IMR-90 (cell line): Measurements from ENCODE around the gene STX18. TPM values are rescaled to one million over a fixed set of nuclear protein-coding genes. Genes with fewer than 3 reads are reported as not detected.

Experiments
- ATAC-seq: fragments of 200-7000 bp; cut with Tn5 transposase; 2 replicates; pipeline ENCODE4 v1.9.1; 2020; ENCODE audit warnings: low read depth, mild to moderate bottlenecking, moderate library complexity
- BruUV-seq: library from RNA; stranded (reverse); fragments of 400-500 nt; replicated peaks from 2 replicates; lab custom pipeline; 2021; lab: Mats Ljungman, UMichigan
- CTCF ChIA-PET: fragments of 300-600 bp; formaldehyde crosslinking; extraction: SDS; loops from one replicate; lab custom pipeline; 2021; ENCODE audit warnings: antibody characterized with exemption; lab: Yijun Ruan, JAX
- POLR2A ChIA-PET: fragments of 300-600 bp; sonication (Branson Sonifier 250); formaldehyde crosslinking; loops from one replicate; lab custom pipeline; 2022; ENCODE audit warnings: antibody characterized with exemption; ENCODE audit not compliant: unreplicated experiment; lab: Charles Lee
- DNase-seq: peaks from one replicate; pipeline ENCODE4 v3.0.0; 2013
- H2AFZ ChIP-seq: replicated peaks from 2 replicates; pipeline ENCODE3; 2013; ENCODE audit warnings: low read length, mild to moderate bottlenecking; ENCODE audit not compliant: poor library complexity
- H2AK5ac ChIP-seq: 2 replicates; pipeline ENCODE4 v1.6.1; 2013; ENCODE audit warnings: low read depth, low read length, inconsistent platforms
- H2AK9ac ChIP-seq: replicated peaks from 2 replicates; pipeline ENCODE3; 2013; ENCODE audit warnings: mild to moderate bottlenecking, low read depth, low read length, moderate library complexity; ENCODE audit not compliant: poor library complexity
- H2BK120ac ChIP-seq: 2 replicates; pipeline ENCODE4 v1.6.1; 2013; ENCODE audit warnings: low read depth, low read length, inconsistent platforms
- H2BK15ac ChIP-seq: 3 replicates; pipeline ENCODE4 v1.6.1; 2013; ENCODE audit warnings: low read depth, low read length, inconsistent platforms
- H2BK20ac ChIP-seq: 2 replicates; pipeline ENCODE4 v1.6.1; 2013; ENCODE audit warnings: low read depth, mild to moderate bottlenecking, inconsistent platforms, low read length, moderate library complexity
- H2BK5ac ChIP-seq: 2 replicates; pipeline ENCODE4 v1.6.1; 2013; ENCODE audit warnings: mild to moderate bottlenecking, low read depth, low read length, inconsistent platforms; ENCODE audit not compliant: poor library complexity, severe bottlenecking
- H3K14ac ChIP-seq: replicated peaks from 2 replicates; pipeline ENCODE4 v1.6.1; 2013; ENCODE audit warnings: low read depth, low read length, inconsistent platforms
- H3K18ac ChIP-seq: 2 replicates; pipeline ENCODE4 v1.6.1; 2013; ENCODE audit warnings: low read depth, low read length, control low read depth
- H3K23ac ChIP-seq: 2 replicates; pipeline ENCODE4 v1.6.1; 2013; ENCODE audit warnings: low read depth, low read length, inconsistent platforms
- H3K27ac ChIP-seq: 2 replicates; pipeline ENCODE4 v1.5.1; 2013; ENCODE audit warnings: mild to moderate bottlenecking, control low read depth, low read length; ENCODE audit not compliant: insufficient read depth
- H3K27me3 ChIP-seq: 2 replicates; pipeline ENCODE4 v1.6.1; 2013; ENCODE audit warnings: low read length; ENCODE audit not compliant: control insufficient read depth, insufficient read depth
- H3K36me3 ChIP-seq: 2 replicates; pipeline ENCODE4 v1.6.1; 2013; ENCODE audit warnings: low read length, mixed read lengths; ENCODE audit not compliant: control insufficient read depth, insufficient read depth
- H3K4ac ChIP-seq: 2 replicates; pipeline ENCODE4 v1.6.1; 2013; ENCODE audit warnings: low read depth, low read length, inconsistent platforms
- H3K4me1 ChIP-seq: 2 replicates; pipeline ENCODE4 v1.6.1; 2013; ENCODE audit warnings: low read length, mixed read lengths; ENCODE audit not compliant: control insufficient read depth, insufficient read depth
- H3K4me2 ChIP-seq: 2 replicates; pipeline ENCODE4 v1.6.1; 2013; ENCODE audit warnings: low read depth, mild to moderate bottlenecking, control low read depth, low read length, moderate library complexity
- H3K4me3 ChIP-seq: 2 replicates; pipeline ENCODE4 v1.5.1; 2013; ENCODE audit warnings: low read depth, mild to moderate bottlenecking, control low read depth, low read length, moderate library complexity; ENCODE audit not compliant: insufficient read depth
- H3K56ac ChIP-seq: 2 replicates; pipeline ENCODE4 v1.6.1; 2013; ENCODE audit warnings: low read length, inconsistent platforms; ENCODE audit not compliant: insufficient read depth; ENCODE audit errors: extremely low read depth
- H3K79me1 ChIP-seq, 2 experiments: 2 replicates each; pipeline ENCODE4 v1.6.1; 2013; ENCODE audit warnings: low read length in 2 of 2, inconsistent platforms in 1 of 2, low read depth in 1 of 2
- H3K9ac ChIP-seq: 2 replicates; pipeline ENCODE4 v1.6.1; 2013; ENCODE audit warnings: low read depth, low read length, control low read depth
- H3K9me1 ChIP-seq: 2 replicates; pipeline ENCODE4 v1.6.1; 2013; ENCODE audit warnings: low read length, inconsistent platforms; ENCODE audit not compliant: insufficient read depth
- H3K9me3 ChIP-seq: 2 replicates; pipeline ENCODE4 v1.6.1; 2013; ENCODE audit warnings: low read length; ENCODE audit not compliant: control insufficient read depth, insufficient read depth
- H4K20me1 ChIP-seq: 2 replicates; pipeline ENCODE4 v1.6.1; 2013; ENCODE audit warnings: low read length, inconsistent platforms; ENCODE audit not compliant: insufficient read depth
- H4K5ac ChIP-seq: 2 replicates; pipeline ENCODE4 v1.6.1; 2013; ENCODE audit warnings: mild to moderate bottlenecking, low read depth, low read length, control low read depth
- H4K8ac ChIP-seq, 2 experiments: 2 replicates each; pipeline ENCODE4 v1.6.1; 2013; ENCODE audit warnings: low read depth in 2 of 2, low read length in 2 of 2, control low read depth in 1 of 2, inconsistent platforms in 1 of 2
- H4K91ac ChIP-seq: 2 replicates; pipeline ENCODE4 v1.6.1; 2013; ENCODE audit warnings: low read depth, low read length, inconsistent platforms; ENCODE audit not compliant: insufficient read depth
- CHD1 ChIP-seq: IDR thresholded peaks from 2 replicates; pipeline ENCODE4 v1.6.1; 2012; ENCODE audit warnings: low read depth, low read length, improper control_type of control experiment
- CTCF ChIP-seq: conservative IDR thresholded peaks from 2 replicates; pipeline ENCODE4 v1.5.1; 2012; ENCODE audit warnings: mild to moderate bottlenecking, low read depth, low read length, improper control_type of control experiment
- FOS ChIP-seq: fragments of 150-350 bp; IDR thresholded peaks from 2 replicates; pipeline ENCODE4 v1.6.1; 2016; ENCODE audit warnings: low read depth, low read length
- MXI1 ChIP-seq: IDR thresholded peaks from 2 replicates; pipeline ENCODE4 v1.6.1; 2012; ENCODE audit warnings: low read depth, mild to moderate bottlenecking, low read length, moderate library complexity, borderline replicate concordance
- POLR2A ChIP-seq: IDR thresholded peaks from 2 replicates; pipeline ENCODE4 v1.6.1; 2012; ENCODE audit warnings: mild to moderate bottlenecking, low read depth, low read length
- RAD21 ChIP-seq: IDR thresholded peaks from 2 replicates; pipeline ENCODE4 v1.6.1; 2012; ENCODE audit warnings: low read length, improper control_type of control experiment
- WGBS, 2 experiments: methylation state at CpG; one replicate each; pipeline versions ENCODE4 v1.1.5 to v1.1.7; 2013; ENCODE audit warnings: missing lambda C conversion rate in 2 of 2; ENCODE audit not compliant: insufficient read length in 1 of 2; ENCODE audit errors: extremely low coverage in 2 of 2; 5-methylcytosine and 5-hydroxymethylcytosine counted together
- dilution Hi-C: fragments of 300-500 bp; cut with HindIII; formaldehyde crosslinking; loops from one replicate; pipeline ENCODE4 v1.14.3; 2018; ENCODE audit warnings: low sequenced_read_pairs; ENCODE audit not compliant: unreplicated experiment
- in situ Hi-C: fragments of 300-500 bp; cut with MboI; formaldehyde crosslinking; loops from 3 replicates; pipeline ENCODE4 v1.14.3; 2019; ENCODE audit warnings: low sequenced_read_pairs, inconsistent platforms, mixed read lengths
- intact Hi-C: fragments of 100-400 bp; cut with micrococcal nuclease; formaldehyde crosslinking; loops from 2 replicates; pipeline ENCODE4 v1.10.0; 2022
- polyA plus RNA-seq, 3 experiments: library from polyadenylated mRNA; depleted of rRNA; stranded (reverse); fragments of >200 nt; gene quantifications; 2 replicates each; pipeline ENCODE4 v1.2.3, GENCODE V29; 2012; ENCODE audit warnings: low replicate concordance in 1 of 3
- total RNA-seq: library from RNA; depleted of rRNA; stranded (reverse); fragments of >200 nt; gene quantifications from 2 replicates; pipeline ENCODE4 v1.2.3, GENCODE V29; 2012
- TF ChIP-seq, protein P1 (sequence below): fragments of 150-350 bp; IDR thresholded peaks from 2 replicates; pipeline ENCODE4 v1.6.1; 2016; ENCODE audit warnings: low read depth, mild to moderate bottlenecking, low read length, moderate library complexity, borderline replicate concordance

The STX18 gene
- total and polyA plus RNA-seq, 2 of the 4 experiments (the other 2 are of a cell fraction): 20.1 to 23.4 TPM

GRCh38 chr4:4519297-4519894 is 22.5 kb downstream of the STX18 start:
- Histone ChIP-seq H3K23ac (no peak overlapping the region), H2AK5ac (no peak overlapping the region), H2BK5ac (no peak overlapping the region), H3K18ac (no peak overlapping the region), H3K79me1 (peaks cover 9 to 43% of the 10 kb centered on the region in 2 experiments; a peak in 3 of 4 replicates), H2BK120ac (no peak overlapping the region), H3K4me2 (peak overlapping the region; percentile 12; the same call in 1 of the 2 replicates), H3K36me3 (no peaks in the 10 kb centered on the region), H3K27me3 (no peaks in the 10 kb centered on the region), H3K14ac (no peak overlapping the region), H3K9ac (no peak overlapping the region), H2AK9ac (no peak overlapping the region), H4K8ac (no peak overlapping the region), H4K20me1 (peaks cover 22% of the 10 kb centered on the region; the same call in 1 of the 2 replicates), H3K9me1 (no peaks in the 10 kb centered on the region; the same call in 1 of the 2 replicates), H4K5ac (no peak overlapping the region), H3K56ac (no peak overlapping the region), H4K91ac (no peak overlapping the region), H3K4ac (no peak overlapping the region), H2BK20ac (no peak overlapping the region), H2AFZ (no peak overlapping the region), H3K27ac (no peak overlapping the region), H2BK15ac (no peak overlapping the region), H3K4me3 (no peak overlapping the region), H3K4me1 (no peaks in the 10 kb centered on the region), H3K9me3 (no peaks in the 10 kb centered on the region)
- WGBS, 2 experiments: no CpG with 5 or more reads among the region's 4 CpGs
- TF ChIP-seq CHD1: no peak
- peak; percentile 59 for TF ChIP-seq CTCF
- peak; percentile 51 for TF ChIP-seq RAD21
- TF ChIP-seq MXI1: no peak
- TF ChIP-seq, protein P1, sequence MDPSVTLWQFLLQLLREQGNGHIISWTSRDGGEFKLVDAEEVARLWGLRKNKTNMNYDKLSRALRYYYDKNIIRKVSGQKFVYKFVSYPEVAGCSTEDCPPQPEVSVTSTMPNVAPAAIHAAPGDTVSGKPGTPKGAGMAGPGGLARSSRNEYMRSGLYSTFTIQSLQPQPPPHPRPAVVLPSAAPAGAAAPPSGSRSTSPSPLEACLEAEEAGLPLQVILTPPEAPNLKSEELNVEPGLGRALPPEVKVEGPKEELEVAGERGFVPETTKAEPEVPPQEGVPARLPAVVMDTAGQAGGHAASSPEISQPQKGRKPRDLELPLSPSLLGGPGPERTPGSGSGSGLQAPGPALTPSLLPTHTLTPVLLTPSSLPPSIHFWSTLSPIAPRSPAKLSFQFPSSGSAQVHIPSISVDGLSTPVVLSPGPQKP: no peak
- no peak for TF ChIP-seq POLR2A
- TF ChIP-seq FOS: no peak
- CTCF ChIA-PET: interaction anchor here (0.5 to 2.1 kb wide), 22 partner anchors 7 to 345 kb away, joined by 3 to 15 read pairs (median 4); partner anchors contain the start of gene STX18
- BruUV-seq: no TSS peak
- POLR2A ChIA-PET: no interaction called here
- in situ Hi-C loops (no loop called here), intact Hi-C loops (no loop called here), dilution Hi-C loops (no loop called here)
- DNase-seq: peak; percentile 33
- peak; percentile 72; the same call in 1 of the 2 replicates for ATAC-seq
